SK-N-SH (cell line): ENCODE data around the gene PSMG3.

Experiments used
- TF ChIP-seq, protein P1 (sequence below): IDR thresholded peaks from 2 replicates; pipeline ENCODE4; 2012
- TF ChIP-seq, protein P2 (sequence below): fragments of 200-600 bp; sonication (generic); IDR thresholded peaks from 2 replicates; pipeline ENCODE4 v1.6.1; 2017; ENCODE audit warnings: antibody characterized with exemption, mild to moderate bottlenecking, moderate library complexity

DNA sequence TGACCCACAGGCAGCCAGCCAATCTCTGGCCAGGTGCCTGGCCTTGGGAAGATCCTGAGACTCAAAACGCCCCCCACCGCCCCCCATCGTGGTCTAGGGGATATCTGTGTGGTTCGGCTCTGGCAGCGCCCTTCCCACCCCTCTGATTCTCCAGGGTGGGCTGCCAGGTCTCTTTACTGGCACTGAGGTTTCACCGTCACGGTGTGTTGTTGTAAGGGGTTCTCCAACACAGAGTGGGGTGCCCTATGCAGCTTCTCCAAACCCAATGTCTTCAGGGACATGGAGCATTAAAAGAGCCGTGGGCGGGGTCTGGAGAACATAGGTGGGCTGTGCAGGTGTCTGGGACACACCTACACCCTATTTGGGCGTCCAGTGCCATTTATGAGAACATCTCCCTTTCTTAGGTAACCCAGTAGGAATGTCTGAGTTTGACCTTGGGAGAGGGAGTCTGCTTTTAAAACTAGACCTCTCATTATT, 37.8 kb downstream of the PSMG3 start:
- TF ChIP-seq, protein P1, sequence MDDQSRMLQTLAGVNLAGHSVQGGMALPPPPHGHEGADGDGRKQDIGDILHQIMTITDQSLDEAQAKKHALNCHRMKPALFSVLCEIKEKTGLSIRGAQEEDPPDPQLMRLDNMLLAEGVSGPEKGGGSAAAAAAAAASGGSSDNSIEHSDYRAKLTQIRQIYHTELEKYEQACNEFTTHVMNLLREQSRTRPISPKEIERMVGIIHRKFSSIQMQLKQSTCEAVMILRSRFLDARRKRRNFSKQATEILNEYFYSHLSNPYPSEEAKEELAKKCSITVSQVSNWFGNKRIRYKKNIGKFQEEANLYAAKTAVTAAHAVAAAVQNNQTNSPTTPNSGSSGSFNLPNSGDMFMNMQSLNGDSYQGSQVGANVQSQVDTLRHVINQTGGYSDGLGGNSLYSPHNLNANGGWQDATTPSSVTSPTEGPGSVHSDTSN: no peak
- TF ChIP-seq, protein P2, sequence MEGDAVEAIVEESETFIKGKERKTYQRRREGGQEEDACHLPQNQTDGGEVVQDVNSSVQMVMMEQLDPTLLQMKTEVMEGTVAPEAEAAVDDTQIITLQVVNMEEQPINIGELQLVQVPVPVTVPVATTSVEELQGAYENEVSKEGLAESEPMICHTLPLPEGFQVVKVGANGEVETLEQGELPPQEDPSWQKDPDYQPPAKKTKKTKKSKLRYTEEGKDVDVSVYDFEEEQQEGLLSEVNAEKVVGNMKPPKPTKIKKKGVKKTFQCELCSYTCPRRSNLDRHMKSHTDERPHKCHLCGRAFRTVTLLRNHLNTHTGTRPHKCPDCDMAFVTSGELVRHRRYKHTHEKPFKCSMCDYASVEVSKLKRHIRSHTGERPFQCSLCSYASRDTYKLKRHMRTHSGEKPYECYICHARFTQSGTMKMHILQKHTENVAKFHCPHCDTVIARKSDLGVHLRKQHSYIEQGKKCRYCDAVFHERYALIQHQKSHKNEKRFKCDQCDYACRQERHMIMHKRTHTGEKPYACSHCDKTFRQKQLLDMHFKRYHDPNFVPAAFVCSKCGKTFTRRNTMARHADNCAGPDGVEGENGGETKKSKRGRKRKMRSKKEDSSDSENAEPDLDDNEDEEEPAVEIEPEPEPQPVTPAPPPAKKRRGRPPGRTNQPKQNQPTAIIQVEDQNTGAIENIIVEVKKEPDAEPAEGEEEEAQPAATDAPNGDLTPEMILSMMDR: no peak
